A549 (cell line): ENCODE measurements around the gene RAB9A. TPM values are rescaled to one million over a fixed set of nuclear protein-coding genes. Genes with fewer than 3 reads are reported as not detected.

Source experiments
- ATAC-seq, 2 experiments: fragments of 200-7000 bp in 1 of 2; fragments of >200 bp in 1 of 2; cut with Nextera tagmentation in 1 of 2; cut with Tn5 transposase in 1 of 2; 3 replicates each; pipeline versions ENCODE4 v1.8.0 to v1.9.1; 2018 to 2020; ENCODE audit warnings: mild to moderate bottlenecking in 1 of 2, moderate library complexity in 1 of 2
- CTCF ChIA-PET: fragments of 300-600 bp; sonication (Branson Sonifier 250); formaldehyde crosslinking; extraction: SDS; loops from one replicate; lab custom pipeline; 2021; ENCODE audit warnings: antibody characterized with exemption, inconsistent platforms; lab: Yijun Ruan, JAX
- POLR2A ChIA-PET: fragments of 350-600 bp; formaldehyde crosslinking; extraction: SDS; loops from one replicate; lab custom pipeline; 2021; ENCODE audit warnings: antibody characterized with exemption, inconsistent platforms; lab: Yijun Ruan, JAX
- DNase-seq, 2 experiments: peaks; one replicate each; pipeline versions ENCODE4 v3.0.0 to v3.0.0-alpha.2; 2011 to 2016; ENCODE audit warnings: low read depth in 1 of 2, low spot score in 1 of 2
- FAIRE-seq: peaks from 2 replicates; lab custom pipeline; 2011; peaks lifted over from hg19 to GRCh38; lab: Jason Lieb, UNC
- H3K27ac ChIP-seq, 2 experiments: fragments of >200 bp; sonication (Bioruptor Twin); formaldehyde crosslinking; 3 replicates each; pipeline ENCODE4 v1.5.1; 2016 to 2017
- H3K4me1 ChIP-seq: fragments of >200 bp; sonication (Bioruptor Twin); formaldehyde crosslinking; 3 replicates; pipeline ENCODE4 v1.6.1; 2016
- H3K4me2 ChIP-seq: fragments of >200 bp; sonication (Bioruptor Twin); formaldehyde crosslinking; 3 replicates; pipeline ENCODE4 v1.6.1; 2016
- H3K4me3 ChIP-seq: fragments of >200 bp; sonication (Bioruptor Twin); formaldehyde crosslinking; 3 replicates; pipeline ENCODE4 v1.5.1; 2016
- H3K9me3 ChIP-seq: fragments of >200 bp; sonication (Bioruptor Twin); formaldehyde crosslinking; 3 replicates; pipeline ENCODE4 v1.6.1; 2016
- EP300 ChIP-seq, 2 experiments: fragments of >200 bp; sonication (Bioruptor Twin); formaldehyde crosslinking; IDR thresholded peaks; 2 replicates in 1 of 2; 3 replicates in 1 of 2; pipeline ENCODE4 v1.6.1; 2016 to 2017
- FOSB ChIP-seq: fragments of 250-450 bp; sonication (Bioruptor Pico); IDR thresholded peaks from 2 replicates; pipeline ENCODE4 v1.5.0; 2020; ENCODE audit warnings: mild to moderate bottlenecking, moderate library complexity
- FOSL2 ChIP-seq, 2 experiments: fragments of 450-650 bp in 1 of 2; fragments of >200 bp in 1 of 2; sonication (Bioruptor Twin) in 1 of 2; formaldehyde crosslinking; IDR thresholded peaks; 2 replicates each; pipeline versions ENCODE4 v1.5.0 to v1.6.1; 2016 to 2020; ENCODE audit warnings: mild to moderate bottlenecking in 1 of 2, moderate library complexity in 1 of 2
- FOXS1 ChIP-seq: fragments of 250-450 bp; sonication (Bioruptor Pico); IDR thresholded peaks from 2 replicates; pipeline ENCODE4 v1.5.0; 2020; ENCODE audit warnings: mild to moderate bottlenecking, moderate library complexity
- GATA3 ChIP-seq: IDR thresholded peaks from 2 replicates; pipeline ENCODE4 v1.6.1; 2012; ENCODE audit warnings: borderline replicate concordance
- HEYL ChIP-seq: fragments of 250-450 bp; sonication (Bioruptor Pico); IDR thresholded peaks from 2 replicates; pipeline ENCODE4 v1.8.0; 2021; ENCODE audit warnings: mild to moderate bottlenecking, moderate library complexity
- HOXB5 ChIP-seq: fragments of 250-450 bp; sonication (Bioruptor Pico); IDR thresholded peaks from 2 replicates; pipeline ENCODE4 v1.5.0; 2020; ENCODE audit warnings: mild to moderate bottlenecking, moderate library complexity
- JUNB ChIP-seq: fragments of >200 bp; sonication (Bioruptor Twin); formaldehyde crosslinking; IDR thresholded peaks from 2 replicates; pipeline ENCODE4 v1.6.1; 2016
- KDM1A ChIP-seq: fragments of 200-600 bp; sonication (generic); IDR thresholded peaks from 2 replicates; pipeline ENCODE4 v1.6.1; 2016; ENCODE audit warnings: low read depth, mild to moderate bottlenecking
- MAFK ChIP-seq: fragments of 450-650 bp; IDR thresholded peaks from 2 replicates; pipeline ENCODE4 v1.6.1; 2014; ENCODE audit not compliant: partially characterized antibody
- MYC ChIP-seq: IDR thresholded peaks from 2 replicates; pipeline ENCODE4 v1.6.1; 2012; ENCODE audit warnings: mild to moderate bottlenecking, inconsistent platforms, low read length, improper control_type of control experiment, borderline replicate concordance
- NFE2L2 ChIP-seq: fragments of 150-350 bp; conservative IDR thresholded peaks from 2 replicates; pipeline ENCODE4 v1.6.1; 2014; ENCODE audit warnings: low read length
- NR3C1 ChIP-seq: fragments of >200 bp; sonication (Bioruptor Twin); formaldehyde crosslinking; IDR thresholded peaks from 3 replicates; pipeline ENCODE4 v1.6.1; 2017
- POLR2AphosphoS2 ChIP-seq: conservative IDR thresholded peaks from 2 replicates; pipeline ENCODE4 v1.6.1; 2012; ENCODE audit warnings: low read length, improper control_type of control experiment, inconsistent platforms
- RAD21 ChIP-seq, 2 experiments: fragments of >200 bp in 1 of 2; sonication (Bioruptor Twin) in 1 of 2; formaldehyde crosslinking in 1 of 2; IDR thresholded peaks in 1 of 2; conservative IDR thresholded peaks in 1 of 2; 2 replicates in 1 of 2; 3 replicates in 1 of 2; pipeline ENCODE4 v1.6.1; 2012 to 2018; ENCODE audit warnings: inconsistent platforms in 1 of 2
- RARB ChIP-seq: fragments of 250-450 bp; sonication (Bioruptor Pico); IDR thresholded peaks from 2 replicates; pipeline ENCODE4 v1.8.0; 2021; ENCODE audit warnings: mild to moderate bottlenecking, moderate library complexity
- RCOR1 ChIP-seq: fragments of 150-350 bp; IDR thresholded peaks from 2 replicates; pipeline ENCODE4 v1.6.1; 2014; ENCODE audit warnings: antibody characterized with exemption, low read length, low read depth
- SMC3 ChIP-seq: fragments of >200 bp; sonication (Bioruptor Twin); formaldehyde crosslinking; IDR thresholded peaks from 3 replicates; pipeline ENCODE4 v1.6.1; 2018; ENCODE audit warnings: inconsistent platforms
- ZC3H11A ChIP-seq: fragments of 450-650 bp; IDR thresholded peaks from 2 replicates; pipeline ENCODE4 v1.6.1; 2014; ENCODE audit warnings: antibody characterized with exemption, mild to moderate bottlenecking
- ZFP36 ChIP-seq: fragments of 450-650 bp; IDR thresholded peaks from 2 replicates; pipeline ENCODE4 v1.6.1; 2014; ENCODE audit warnings: borderline replicate concordance; ENCODE audit not compliant: partially characterized antibody
- ZSCAN20 ChIP-seq: fragments of 250-450 bp; sonication (Bioruptor Pico); IDR thresholded peaks from 2 replicates; pipeline ENCODE4 v1.8.0; 2022; ENCODE audit warnings: mild to moderate bottlenecking, moderate library complexity
- WGBS: methylation state at CpG from one replicate; pipeline ENCODE4 v1.1.6; 2017; ENCODE audit errors: missing lambda C conversion rate; 5-methylcytosine and 5-hydroxymethylcytosine counted together
- polyA plus RNA-seq, 4 experiments: library from polyadenylated mRNA; depleted of rRNA in 3 of 4; stranded (reverse); fragments of >200 nt; fragmentation: RNase III in 1 of 4; extraction: RNeasy Plus Mini Kit Qiagen cat#74134 plus additional on column Dnase treatment in 1 of 4; gene quantifications; 2 replicates in 3 of 4; 3 replicates in 1 of 4; pipeline ENCODE4 v1.2.3, GENCODE V29; 2011 to 2017
- TF ChIP-seq, protein P1 (sequence below): IDR thresholded peaks from 2 replicates; pipeline ENCODE4 v1.6.1; 2012
- TF ChIP-seq, protein P2 (sequence below): fragments of 200-600 bp; sonication (generic); IDR thresholded peaks from 2 replicates; pipeline ENCODE4 v1.6.1; 2016; ENCODE audit warnings: antibody characterized with exemption, mild to moderate bottlenecking, moderate library complexity
- TF ChIP-seq, protein P3 (sequence below): fragments of >200 bp; sonication (Bioruptor Twin); formaldehyde crosslinking; IDR thresholded peaks from 2 replicates; pipeline ENCODE4 v1.6.1; 2016
- TF ChIP-seq, protein P4 (sequence below): fragments of >200 bp; sonication (Bioruptor Twin); formaldehyde crosslinking; IDR thresholded peaks from 3 replicates; pipeline ENCODE4 v1.5.1; 2016

RAB9A gene
- polyA plus RNA-seq, 2 of the 4 experiments (the other 2 are of a cell fraction): 26.0 to 39.0 TPM

DNA sequence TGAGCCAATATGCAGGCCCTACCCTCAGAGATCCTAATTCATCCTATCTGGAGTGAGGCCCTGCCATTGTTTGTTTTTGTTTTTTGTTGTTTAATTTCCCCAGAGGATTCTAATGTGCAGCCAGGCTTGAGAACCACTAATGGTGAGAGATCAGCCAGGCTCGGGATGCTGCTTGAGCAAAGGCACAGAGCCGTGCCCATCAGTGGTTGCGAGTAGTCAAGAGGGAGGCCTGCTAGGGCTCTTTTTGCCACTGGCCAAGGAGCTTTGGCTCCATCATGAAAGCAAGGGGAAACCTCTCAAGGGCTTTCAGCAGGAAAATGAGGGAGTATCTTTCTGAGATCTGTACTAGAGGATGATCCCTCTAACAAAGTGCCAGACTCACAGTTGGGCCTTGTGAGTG lies 33.3 kb upstream of the RAB9A start:
- Histone ChIP-seq H3K9me3 (no peaks in the 10 kb centered on the region), H3K27ac (no peak overlapping the region), H3K4me1 (peaks cover 17% of the 10 kb centered on the region; the same call in 2 of the 3 replicates), H3K4me3 (no peak overlapping the region), H3K4me2 (no peak overlapping the region)
- no peak for DNase-seq
- no peak for ATAC-seq
- WGBS: 100% methylated on average over 1 of the region's 3 CpGs
- CTCF ChIA-PET: interaction anchor here (1.0 kb wide), 1 partner anchor 33 kb away, joined by 3 read pairs; the partner anchor contains the start of gene RAB9A
- TF ChIP-seq HEYL (no peak), NR3C1 (no peak), FOXS1 (CRISPR knock-in tag) (no peak), SMC3 (no peak), JUNB (no peak), FOSL2 (IDR thresholded peaks at IDR 0.05) (no peak), FOSL2 (CRISPR knock-in tag; IDR thresholded peaks at IDR 0.05) (no peak), KDM1A (no peak), MYC (no peak), HOXB5 (CRISPR knock-in tag) (no peak), EP300 (IDR thresholded peaks at IDR 0.05) (no peak), NFE2L2 (no peak), ZFP36 (no peak), POLR2AphosphoS2 (no peak), RARB (CRISPR knock-in tag) (no peak), FOSB (CRISPR knock-in tag) (no peak)
- TF ChIP-seq, protein P1, sequence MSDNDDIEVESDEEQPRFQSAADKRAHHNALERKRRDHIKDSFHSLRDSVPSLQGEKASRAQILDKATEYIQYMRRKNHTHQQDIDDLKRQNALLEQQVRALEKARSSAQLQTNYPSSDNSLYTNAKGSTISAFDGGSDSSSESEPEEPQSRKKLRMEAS: no peak
- TF ChIP-seq, protein P2, sequence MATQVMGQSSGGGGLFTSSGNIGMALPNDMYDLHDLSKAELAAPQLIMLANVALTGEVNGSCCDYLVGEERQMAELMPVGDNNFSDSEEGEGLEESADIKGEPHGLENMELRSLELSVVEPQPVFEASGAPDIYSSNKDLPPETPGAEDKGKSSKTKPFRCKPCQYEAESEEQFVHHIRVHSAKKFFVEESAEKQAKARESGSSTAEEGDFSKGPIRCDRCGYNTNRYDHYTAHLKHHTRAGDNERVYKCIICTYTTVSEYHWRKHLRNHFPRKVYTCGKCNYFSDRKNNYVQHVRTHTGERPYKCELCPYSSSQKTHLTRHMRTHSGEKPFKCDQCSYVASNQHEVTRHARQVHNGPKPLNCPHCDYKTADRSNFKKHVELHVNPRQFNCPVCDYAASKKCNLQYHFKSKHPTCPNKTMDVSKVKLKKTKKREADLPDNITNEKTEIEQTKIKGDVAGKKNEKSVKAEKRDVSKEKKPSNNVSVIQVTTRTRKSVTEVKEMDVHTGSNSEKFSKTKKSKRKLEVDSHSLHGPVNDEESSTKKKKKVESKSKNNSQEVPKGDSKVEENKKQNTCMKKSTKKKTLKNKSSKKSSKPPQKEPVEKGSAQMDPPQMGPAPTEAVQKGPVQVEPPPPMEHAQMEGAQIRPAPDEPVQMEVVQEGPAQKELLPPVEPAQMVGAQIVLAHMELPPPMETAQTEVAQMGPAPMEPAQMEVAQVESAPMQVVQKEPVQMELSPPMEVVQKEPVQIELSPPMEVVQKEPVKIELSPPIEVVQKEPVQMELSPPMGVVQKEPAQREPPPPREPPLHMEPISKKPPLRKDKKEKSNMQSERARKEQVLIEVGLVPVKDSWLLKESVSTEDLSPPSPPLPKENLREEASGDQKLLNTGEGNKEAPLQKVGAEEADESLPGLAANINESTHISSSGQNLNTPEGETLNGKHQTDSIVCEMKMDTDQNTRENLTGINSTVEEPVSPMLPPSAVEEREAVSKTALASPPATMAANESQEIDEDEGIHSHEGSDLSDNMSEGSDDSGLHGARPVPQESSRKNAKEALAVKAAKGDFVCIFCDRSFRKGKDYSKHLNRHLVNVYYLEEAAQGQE: no peak
- TF ChIP-seq, protein P3, sequence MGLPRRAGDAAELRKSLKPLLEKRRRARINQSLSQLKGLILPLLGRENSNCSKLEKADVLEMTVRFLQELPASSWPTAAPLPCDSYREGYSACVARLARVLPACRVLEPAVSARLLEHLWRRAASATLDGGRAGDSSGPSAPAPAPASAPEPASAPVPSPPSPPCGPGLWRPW: no peak
- POLR2A ChIA-PET: no interaction called here
- no peak for FAIRE-seq

DNA sequence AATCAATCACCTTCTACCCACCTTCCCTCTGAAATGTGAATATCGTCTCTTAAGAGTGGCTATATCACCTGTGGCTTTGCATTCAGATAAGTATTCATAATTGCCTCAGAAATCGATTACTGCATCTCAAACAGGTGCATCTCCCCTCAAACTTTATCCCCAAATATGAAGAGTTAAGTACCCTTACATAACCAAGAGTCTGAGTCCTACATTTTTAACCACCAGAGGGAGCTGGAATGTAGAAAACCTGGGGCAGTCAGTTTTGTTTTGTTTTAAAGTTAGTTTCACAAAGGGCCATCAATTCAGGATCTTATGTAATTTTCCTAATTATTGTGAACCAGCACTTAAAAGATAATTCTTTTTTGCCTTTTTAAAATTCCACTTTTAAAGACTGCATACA lies 30.3 kb upstream of the RAB9A start:
- CTCF ChIA-PET: interaction anchor here (0.7 to 1.6 kb wide), 7 partner anchors 11 to 377 kb away, joined by 3 to 10 read pairs (median 3); partner anchors contain the start of gene GEMIN8
- peak; percentile 7 for FAIRE-seq
- ATAC-seq: peak; percentile 78 to 80; a peak in 4 of 6 replicates

More for the DNA sequence above, 30.3 kb upstream of the RAB9A start:
- Histone ChIP-seq H3K4me3 (no peak overlapping the region), H3K4me1 (peaks cover 13% of the 10 kb centered on the region; the same call in 2 of the 3 replicates), H3K27ac (peak overlapping the region; percentile 62 to 68; a peak in 5 of 6 replicates), H3K4me2 (peak overlapping the region; percentile 84), H3K9me3 (no peaks in the 10 kb centered on the region)
- no peak for TF ChIP-seq EP300 (IDR thresholded peaks at IDR 0.05)
- no peak for TF ChIP-seq RCOR1
- no peak for TF ChIP-seq ZC3H11A
- no peak for TF ChIP-seq ZFP36
- TF ChIP-seq FOSB (CRISPR knock-in tag): no peak
- TF ChIP-seq RAD21 (conservative IDR thresholded peaks at IDR 0.05 in 1 of 2, IDR thresholded peaks at IDR 0.05 in 1 of 2): peak; percentile 78 to 81
- no peak for TF ChIP-seq MAFK
- TF ChIP-seq SMC3: peak; percentile 85
- no peak for TF ChIP-seq GATA3
- TF ChIP-seq ZSCAN20: no peak
- TF ChIP-seq MYC: no peak
- no peak for TF ChIP-seq KDM1A
- TF ChIP-seq, protein P4, sequence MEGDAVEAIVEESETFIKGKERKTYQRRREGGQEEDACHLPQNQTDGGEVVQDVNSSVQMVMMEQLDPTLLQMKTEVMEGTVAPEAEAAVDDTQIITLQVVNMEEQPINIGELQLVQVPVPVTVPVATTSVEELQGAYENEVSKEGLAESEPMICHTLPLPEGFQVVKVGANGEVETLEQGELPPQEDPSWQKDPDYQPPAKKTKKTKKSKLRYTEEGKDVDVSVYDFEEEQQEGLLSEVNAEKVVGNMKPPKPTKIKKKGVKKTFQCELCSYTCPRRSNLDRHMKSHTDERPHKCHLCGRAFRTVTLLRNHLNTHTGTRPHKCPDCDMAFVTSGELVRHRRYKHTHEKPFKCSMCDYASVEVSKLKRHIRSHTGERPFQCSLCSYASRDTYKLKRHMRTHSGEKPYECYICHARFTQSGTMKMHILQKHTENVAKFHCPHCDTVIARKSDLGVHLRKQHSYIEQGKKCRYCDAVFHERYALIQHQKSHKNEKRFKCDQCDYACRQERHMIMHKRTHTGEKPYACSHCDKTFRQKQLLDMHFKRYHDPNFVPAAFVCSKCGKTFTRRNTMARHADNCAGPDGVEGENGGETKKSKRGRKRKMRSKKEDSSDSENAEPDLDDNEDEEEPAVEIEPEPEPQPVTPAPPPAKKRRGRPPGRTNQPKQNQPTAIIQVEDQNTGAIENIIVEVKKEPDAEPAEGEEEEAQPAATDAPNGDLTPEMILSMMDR: peak; percentile 83
- POLR2A ChIA-PET: interaction anchor here (1.0 to 1.2 kb wide), 2 partner anchors 11 to 27 kb away, joined by 4 read pairs; no protein-coding TSS in a partner anchor
- DNase-seq: peak; percentile 25 to 58
- WGBS: 2% methylated on average over 2 of the region's 2 CpGs
